ENCODE results near the gene NFILZ. TPM values are rescaled to one million over a fixed set of nuclear protein-coding genes. Genes with fewer than 3 reads are reported as not detected.

NFILZ gene
- not detected for polyA plus RNA-seq (ENCODE audit: insufficient read length)

- no peak for DNase-seq
Measured at GRCh38 chr19:8629996-8630683, at the start of gene NFILZ. Gene NFILZ, plus strand, starts transcription at chr19:8630633. Its CDS starts 46,133 bp downstream, at chr19:8676766.

- peak; percentile 82 for DNase-seq
Measured at GRCh38 chr19:8580710-8581281, 49.6 kb upstream of the NFILZ start.

- DNase-seq, result no peak
Measured at GRCh38 chr19:8584965-8585893, 45.2 kb upstream of the NFILZ start.

GRCh38 chr19:8585894-8586750, 44.3 kb upstream of the NFILZ start:
- DNase-seq, result no peak

DNA sequence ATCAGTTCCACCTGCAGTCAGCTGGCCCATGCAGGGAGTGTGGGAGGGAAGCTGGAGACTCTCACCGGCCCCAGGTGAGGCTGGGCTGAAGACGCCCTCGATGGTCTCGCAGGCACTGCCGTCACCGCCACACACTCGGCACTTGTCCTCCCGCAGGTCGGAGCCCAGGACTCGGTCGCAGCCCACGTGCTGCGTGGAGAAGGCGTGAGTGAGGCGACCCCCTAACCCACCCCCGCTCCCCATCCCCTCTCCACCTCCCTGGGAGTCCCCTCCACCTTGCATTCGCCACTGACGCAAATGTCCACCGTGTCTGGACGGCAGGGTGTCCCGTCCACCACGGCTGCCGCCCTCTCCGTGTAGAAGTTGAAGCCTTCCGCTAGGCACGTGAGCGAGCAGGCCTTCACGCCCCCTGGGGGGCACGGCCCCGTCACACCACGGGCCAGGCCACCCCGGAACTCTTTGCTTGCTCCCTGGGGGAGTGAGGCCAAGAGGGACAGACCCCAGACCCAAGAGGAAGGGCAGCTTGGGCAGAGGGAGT, 41.2 kb upstream of the NFILZ start:
- DNase-seq, result no peak

DNA sequence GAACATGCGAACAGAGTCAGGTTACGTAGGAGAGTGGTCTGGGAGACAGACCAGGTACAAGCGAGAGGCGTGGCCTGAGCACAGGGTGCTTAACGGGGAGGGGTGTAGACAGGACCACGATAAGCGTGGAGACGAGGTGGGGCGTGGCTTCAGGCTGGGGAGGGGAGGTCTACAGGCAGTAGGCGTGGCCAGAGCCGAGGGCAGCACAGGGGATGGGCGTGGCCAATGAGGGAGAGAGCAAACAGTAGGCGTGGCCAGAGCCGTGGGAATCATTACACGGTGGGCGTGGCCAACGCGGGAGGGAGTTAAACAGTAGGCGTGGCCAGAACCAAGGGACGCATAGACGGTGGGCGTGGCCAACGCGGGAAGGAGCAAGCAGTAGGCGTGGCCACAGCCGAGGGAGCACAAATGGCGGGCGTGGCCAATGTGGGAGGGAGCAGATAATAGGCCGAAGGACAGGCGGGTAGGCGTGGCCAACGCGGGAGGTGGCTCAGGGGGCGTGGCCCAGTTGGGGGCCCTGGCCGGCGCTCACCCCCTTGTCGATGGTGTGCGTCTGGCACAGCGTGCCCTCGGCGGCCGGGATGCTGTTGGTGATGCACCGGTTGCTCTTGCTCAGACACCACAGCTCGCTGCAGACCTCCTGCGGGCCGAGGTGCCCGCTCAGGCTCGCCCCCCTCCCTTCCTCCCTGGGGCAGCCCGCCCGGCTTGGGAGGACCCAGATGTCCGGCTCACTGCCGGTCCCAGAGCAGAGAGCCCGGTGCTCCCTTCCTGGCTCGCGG, 38.0 kb upstream of the NFILZ start:
- DNase-seq, result peak; percentile 92

DNA sequence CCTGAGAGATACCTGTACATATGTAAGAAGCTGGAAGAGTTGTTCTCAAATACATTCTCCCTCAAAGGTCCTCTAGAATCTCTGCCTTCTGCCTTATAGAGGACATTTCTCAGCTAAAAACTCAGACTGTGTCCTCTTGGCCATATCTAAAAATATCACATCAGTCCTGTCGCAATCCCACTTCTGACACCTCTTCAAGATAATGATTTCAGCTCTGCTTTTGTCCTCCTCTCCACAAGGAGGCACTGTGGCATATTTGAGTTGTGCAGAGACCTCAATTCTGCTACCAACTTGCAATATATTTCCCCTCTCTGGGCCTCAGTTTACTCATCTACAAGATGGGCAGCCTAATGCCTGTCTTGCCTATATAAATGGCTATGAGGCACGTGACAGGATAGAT, 36.5 kb upstream of the NFILZ start:
- DNase-seq, result no peak

DNA sequence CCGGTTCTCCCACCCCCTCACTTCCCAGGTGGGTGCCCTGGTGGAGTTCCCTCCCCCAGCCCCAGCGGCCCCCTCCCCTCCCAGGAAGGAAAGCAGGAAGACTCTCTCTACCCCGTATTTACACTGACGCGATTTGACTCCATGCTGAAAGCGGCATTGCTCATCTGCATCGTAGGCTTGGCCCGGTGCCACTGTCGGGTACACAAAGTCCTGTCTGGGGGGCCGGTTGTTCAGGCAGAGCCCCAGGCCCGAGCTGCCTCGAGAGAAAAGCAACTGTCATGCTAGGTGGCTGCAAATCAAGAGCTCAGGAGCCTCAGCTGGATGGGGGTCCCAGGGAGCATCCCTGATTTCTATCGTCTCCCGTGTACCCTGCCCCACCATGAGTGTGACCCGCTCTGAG, 34.8 kb upstream of the NFILZ start:
- DNase-seq, result no peak

DNA sequence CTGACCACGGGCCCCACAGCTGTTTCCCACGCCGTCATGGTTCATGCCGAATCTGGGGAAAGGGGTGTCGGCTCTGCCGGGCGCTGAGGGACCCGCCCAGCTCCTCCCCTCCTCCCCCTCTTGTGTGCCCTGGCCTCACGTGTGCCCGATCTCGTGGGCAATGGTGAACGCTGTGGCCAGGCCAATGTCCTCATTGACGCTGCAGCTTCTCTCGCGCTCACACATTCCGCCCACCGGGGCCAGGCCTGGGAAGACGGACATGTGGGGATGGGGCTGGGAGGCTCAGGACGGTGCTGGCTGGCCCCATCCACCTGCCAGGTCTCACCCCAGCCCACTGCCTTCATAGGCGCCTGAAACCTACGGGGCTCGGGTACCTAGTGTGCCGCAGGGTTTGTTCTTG, 34.3 kb upstream of the NFILZ start:
- no peak for DNase-seq

- no peak for DNase-seq
Measured at GRCh38 chr19:8600064-8600463, 30.4 kb upstream of the NFILZ start.

GRCh38 chr19:8600816-8601215, 29.6 kb upstream of the NFILZ start:
- no peak for DNase-seq

DNA sequence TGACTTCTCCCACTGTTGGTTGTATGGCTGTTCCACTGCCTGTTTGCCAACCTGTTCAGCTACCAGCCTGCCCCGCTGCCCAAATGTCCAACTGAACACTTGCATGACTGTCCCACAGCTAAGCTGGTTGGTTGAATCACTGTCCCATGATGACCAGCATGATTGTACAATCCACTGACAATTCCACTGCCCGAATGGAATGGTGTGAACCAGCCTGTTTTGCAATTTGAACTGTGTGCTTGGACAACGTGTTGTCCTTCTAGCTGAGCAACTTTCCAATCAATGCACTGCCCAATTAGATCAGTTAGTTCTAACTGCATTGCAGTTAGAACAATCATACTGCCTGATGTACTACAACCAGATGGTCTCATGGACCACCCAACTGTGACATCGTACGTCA, 28.6 kb upstream of the NFILZ start:
- no peak for DNase-seq

- DNase-seq, result no peak
Measured at GRCh38 chr19:8605514-8605913, 24.9 kb upstream of the NFILZ start.

GRCh38 chr19:8607386-8607785, 23.0 kb upstream of the NFILZ start:
- DNase-seq, result no peak

DNA sequence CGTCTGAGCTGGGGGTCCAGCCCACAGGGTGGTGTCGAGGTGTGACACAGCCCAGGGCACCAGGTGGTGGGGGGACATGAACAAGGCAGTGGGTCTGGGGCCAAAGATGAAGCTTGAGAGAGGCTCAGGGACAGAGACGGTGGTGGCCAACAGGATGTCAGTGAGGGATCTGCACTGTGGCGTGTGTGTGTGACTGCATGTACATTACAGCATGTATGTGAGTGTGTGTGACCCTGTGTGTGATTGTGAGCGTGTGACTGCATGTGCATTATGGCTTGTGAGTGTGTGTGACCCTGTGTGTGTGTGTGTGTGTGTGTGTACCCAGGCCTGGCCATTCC, 21.5 kb upstream of the NFILZ start:
- no peak for DNase-seq

DNA sequence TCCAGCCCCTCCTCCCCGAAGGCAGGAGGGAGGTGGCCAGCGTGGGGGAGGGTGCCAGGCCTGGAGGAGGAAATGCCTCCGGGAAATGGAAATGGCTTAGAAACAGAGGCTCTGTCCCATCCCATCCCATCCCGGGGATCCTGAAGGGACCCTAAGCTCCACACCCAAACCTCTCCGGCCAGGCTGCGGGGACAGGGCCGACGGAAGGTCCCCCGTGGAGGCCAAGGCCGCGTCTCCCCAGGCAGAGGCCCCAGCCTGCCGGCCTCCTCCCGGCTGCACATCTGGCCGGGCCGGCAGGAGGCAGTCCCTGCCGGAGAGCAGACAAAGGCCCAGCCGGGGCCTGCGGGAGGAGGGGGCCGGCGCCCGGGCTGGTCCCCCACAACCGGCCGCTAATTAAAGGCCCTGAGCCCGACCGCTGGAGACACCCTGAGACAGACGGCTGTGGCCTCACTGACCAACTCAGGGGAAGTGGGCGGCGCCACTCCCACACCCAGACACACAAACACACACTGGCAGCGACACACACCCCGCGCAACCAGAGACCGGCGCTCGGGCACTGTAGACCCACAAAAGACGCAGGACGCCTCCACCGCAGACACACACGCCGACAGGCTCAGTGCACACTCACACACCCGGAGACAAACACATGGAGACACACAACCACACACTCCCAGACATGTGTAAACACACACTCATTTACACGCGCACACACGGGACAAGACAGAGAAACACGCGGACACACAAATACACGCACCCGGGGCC, 21.0 kb upstream of the NFILZ start:
- DNase-seq, result peak; percentile 68

DNA sequence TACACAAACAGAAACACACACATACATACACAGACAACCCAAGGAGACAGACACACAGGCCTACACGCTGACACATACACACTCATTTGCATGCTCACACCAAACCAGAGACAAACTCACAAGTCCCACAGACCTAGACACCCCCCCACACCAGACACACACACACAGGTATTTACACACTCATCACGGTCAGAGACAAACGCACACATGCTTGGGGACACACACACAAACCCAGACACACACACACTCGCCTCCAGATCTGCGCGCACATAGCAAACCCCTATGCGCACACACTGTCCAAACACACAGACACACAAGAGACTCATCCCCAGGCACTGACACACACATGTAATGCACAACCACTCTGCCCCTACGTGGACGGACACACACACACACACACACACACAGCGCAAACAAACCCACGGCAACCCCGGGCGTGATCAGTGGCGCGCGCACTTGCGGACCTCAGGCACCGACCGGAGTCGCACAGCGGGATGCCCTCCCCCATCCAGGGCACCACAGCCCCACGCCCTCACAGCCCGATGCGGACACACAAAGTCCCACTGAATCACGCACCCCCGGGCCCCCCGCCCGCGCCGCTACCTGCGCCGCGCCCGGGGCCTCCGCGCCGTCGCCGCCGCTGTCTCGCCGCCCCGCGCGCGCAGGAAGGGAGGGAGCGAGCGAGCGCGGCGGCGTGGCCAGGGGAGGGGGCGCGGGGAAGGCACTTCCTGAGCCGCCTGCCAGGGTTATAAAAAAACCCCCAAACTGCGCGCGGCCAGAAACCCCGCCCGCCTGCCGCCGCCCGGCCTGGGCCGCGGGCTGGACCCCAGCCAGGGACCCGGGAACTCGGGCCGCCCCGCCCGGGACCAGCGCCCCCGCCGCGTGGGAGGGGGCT, 20.1 kb upstream of the NFILZ start, which contains the start of gene ADAMTS10:
ADAMTS10 (minus strand) TSS at position 675 of the 895 bp plus-strand sequence. CDS start 5,005 bp downstream, outside the sequence.
- DNase-seq, result peak; percentile 55

DNA sequence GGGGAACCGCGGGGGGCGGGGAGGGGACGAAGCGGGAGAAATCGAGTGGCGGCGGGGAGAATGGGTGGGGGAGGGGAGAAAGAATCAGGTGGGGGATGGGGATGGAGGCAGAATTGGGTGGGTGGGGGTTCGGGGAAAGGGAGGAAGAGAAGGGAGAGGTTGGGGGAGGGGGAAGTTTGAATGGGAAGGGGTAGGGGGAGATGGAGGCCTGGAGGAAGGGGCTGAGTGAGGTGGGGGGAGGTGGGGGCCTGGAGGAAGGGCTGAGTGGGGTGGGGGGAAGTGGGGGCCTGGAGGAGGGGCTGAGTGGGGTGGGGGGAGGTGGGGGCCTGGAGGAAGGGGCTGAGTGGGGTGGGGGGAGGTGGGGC, 19.5 kb upstream of the NFILZ start:
- no peak for DNase-seq

- DNase-seq, result peak; percentile 34
Measured at GRCh38 chr19:8611391-8611876, 19.0 kb upstream of the NFILZ start.

Data from hindlimb muscle (tissue), 1 donor.